ENCODE results near the gene CRHR2.
"Not testable (repeated sequence)": the region's sequence is repeated elsewhere in the genome, so short reads cannot be mapped to it uniquely, and the experiment has no call there.

The CRHR2 gene

GRCh38 chr7:30682212-30683083, at the start of gene CRHR2:
Gene CRHR2, minus strand, starts transcription at chr7:30682456. Its CDS starts 176 bp downstream, at chr7:30682280.
- DNase-seq, result peak; percentile 57

- no peak for DNase-seq
Observed at GRCh38 chr7:30731581-30731980, 49.3 kb upstream of the CRHR2 start.

GRCh38 chr7:30730996-30731395, 48.7 kb upstream of the CRHR2 start:
- DNase-seq, result no peak

- no peak for DNase-seq
Observed at GRCh38 chr7:30730097-30730496, 47.8 kb upstream of the CRHR2 start.

- no peak for DNase-seq
Observed at GRCh38 chr7:30729642-30730041, 47.4 kb upstream of the CRHR2 start.

- no peak for DNase-seq
Observed at GRCh38 chr7:30728591-30729100, 46.4 kb upstream of the CRHR2 start.

GRCh38 chr7:30727061-30727945, 45.0 kb upstream of the CRHR2 start:
- DNase-seq, result no peak

- DNase-seq, result no peak
Observed at GRCh38 chr7:30726296-30727006, 44.2 kb upstream of the CRHR2 start.

- DNase-seq, result no peak
Observed at GRCh38 chr7:30723776-30724175, 41.5 kb upstream of the CRHR2 start.

GRCh38 chr7:30722671-30723070, 40.4 kb upstream of the CRHR2 start:
- no peak for DNase-seq

- DNase-seq, result no peak
Observed at GRCh38 chr7:30722187-30722586, 39.9 kb upstream of the CRHR2 start.

GRCh38 chr7:30721211-30721610, 39.0 kb upstream of the CRHR2 start:
- DNase-seq, result no peak

GRCh38 chr7:30719434-30719833, 37.2 kb upstream of the CRHR2 start:
- DNase-seq, result not testable (repeated sequence)

- no peak for DNase-seq
Observed at GRCh38 chr7:30717181-30717580, 34.9 kb upstream of the CRHR2 start.

- no peak for DNase-seq
Observed at GRCh38 chr7:30714129-30714528, 31.9 kb upstream of the CRHR2 start.

GRCh38 chr7:30713392-30713791, 31.1 kb upstream of the CRHR2 start:
- DNase-seq, result no peak

- DNase-seq, result no peak
Observed at GRCh38 chr7:30710669-30711068, 28.4 kb upstream of the CRHR2 start.

- DNase-seq, result no peak
Observed at GRCh38 chr7:30709549-30709948, 27.3 kb upstream of the CRHR2 start.

GRCh38 chr7:30708983-30709382, 26.7 kb upstream of the CRHR2 start:
- DNase-seq, result no peak

- no peak for DNase-seq
Observed at GRCh38 chr7:30708412-30708811, 26.2 kb upstream of the CRHR2 start.

GRCh38 chr7:30707391-30708357, 25.4 kb upstream of the CRHR2 start:
- DNase-seq, result no peak

GRCh38 chr7:30706908-30707307, 24.7 kb upstream of the CRHR2 start:
- DNase-seq, result no peak
